Inferior parietal cortex (tissue), 1 donor: ENCODE measurements around the gene HELZ2.

Experiments
- DNase-seq: peaks from one replicate; pipeline ENCODE4 v3.0.0-alpha.2; 2016; ENCODE audit errors: extremely low spot score

Gene HELZ2

DNA sequence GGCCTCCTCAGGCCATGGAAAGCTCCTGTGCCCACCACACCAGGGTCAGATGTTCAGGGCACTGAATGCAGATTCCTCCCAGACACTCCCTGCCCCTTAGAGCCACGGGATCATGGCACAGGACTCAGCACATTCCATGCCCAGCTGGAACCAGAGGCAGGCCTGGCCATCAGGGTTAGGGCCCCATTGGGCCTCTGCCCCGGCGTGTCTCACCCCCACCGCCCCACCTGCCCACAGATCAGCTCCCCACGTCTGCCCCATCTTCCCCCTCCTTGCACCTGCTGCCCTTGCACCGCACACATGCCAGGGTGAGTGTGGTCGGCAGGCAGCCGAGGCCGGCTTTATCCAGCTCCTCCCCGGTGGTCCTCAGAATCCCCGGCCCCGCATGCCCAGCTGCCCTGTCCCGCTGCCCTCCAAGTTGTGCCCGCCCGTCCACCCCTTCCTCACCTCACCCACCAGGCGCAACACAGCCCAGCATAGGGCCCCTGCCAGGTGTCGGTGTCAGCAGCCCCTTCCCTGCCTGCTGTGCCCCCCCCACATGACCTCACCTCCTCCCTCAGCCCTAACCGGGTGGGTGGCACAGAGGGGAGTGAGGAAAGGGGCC is 24.3 kb downstream of the HELZ2 start:
- DNase-seq, result no peak

DNA sequence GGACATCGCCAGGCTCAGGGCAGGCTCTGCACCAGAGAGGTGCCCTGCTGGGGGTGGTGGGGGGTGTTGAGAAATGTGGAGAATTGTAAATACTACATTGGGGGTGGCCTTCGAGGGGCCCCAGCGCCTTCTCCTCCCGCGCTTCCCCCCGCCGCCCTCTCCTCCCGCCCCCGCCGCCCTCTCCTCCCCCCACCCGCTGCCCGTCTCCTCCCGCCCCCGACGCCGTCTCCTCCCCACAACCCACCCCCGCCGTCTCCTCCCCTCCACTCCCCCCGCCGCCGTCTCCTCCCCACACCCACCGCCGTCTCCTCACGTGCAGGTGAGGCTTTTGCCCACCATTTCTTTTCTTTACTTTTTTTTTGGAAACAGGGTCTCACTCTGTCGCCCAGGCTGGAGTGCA is 25.0 kb downstream of the HELZ2 start:
- DNase-seq, result no peak

GRCh38 chr20:63548542-63548941 is 25.5 kb downstream of the HELZ2 start:
- no peak for DNase-seq

DNA sequence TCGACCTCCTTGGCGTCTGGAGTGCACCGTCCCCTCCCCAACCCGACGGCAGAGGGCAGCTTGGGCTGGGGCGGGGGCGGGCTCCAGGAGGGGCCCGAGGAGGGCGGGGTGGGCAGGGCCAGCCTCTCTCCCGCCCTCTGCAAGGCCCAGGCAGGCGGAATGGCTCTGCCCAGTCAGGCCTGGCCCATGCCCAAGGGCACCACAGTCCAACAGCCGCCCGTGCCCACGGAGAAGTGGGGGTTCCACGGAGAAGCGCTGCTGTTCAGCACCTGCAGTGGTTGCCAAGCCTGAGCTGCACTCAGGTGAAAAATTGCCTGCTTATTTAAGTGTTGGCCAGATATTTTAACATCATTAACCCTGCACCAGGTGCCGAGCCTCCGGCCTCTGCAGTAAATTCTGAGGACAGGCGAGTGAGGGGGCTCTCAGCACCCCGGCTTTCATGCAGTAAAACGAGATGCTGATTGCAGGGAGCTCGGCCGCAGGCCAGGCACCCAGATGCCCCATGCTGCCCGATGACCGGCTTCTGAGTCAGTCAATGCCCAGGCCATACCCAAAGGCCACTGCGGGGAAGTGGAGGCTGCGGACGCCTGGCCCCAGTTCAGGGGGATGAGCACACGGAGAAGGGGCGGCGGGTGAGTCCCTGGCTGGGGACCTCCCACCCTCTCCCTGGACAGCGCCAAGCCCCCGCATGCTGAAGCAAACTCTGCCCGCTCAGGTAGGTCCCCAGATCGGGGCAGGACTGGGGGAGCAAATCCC is 26.1 kb downstream of the HELZ2 start, which contains the start of gene SRMS:
Gene SRMS (minus strand): TSS at position 25 of the 756 bp plus-strand sequence. CDS start 286 bp downstream, outside the sequence.
- no peak for DNase-seq

DNA sequence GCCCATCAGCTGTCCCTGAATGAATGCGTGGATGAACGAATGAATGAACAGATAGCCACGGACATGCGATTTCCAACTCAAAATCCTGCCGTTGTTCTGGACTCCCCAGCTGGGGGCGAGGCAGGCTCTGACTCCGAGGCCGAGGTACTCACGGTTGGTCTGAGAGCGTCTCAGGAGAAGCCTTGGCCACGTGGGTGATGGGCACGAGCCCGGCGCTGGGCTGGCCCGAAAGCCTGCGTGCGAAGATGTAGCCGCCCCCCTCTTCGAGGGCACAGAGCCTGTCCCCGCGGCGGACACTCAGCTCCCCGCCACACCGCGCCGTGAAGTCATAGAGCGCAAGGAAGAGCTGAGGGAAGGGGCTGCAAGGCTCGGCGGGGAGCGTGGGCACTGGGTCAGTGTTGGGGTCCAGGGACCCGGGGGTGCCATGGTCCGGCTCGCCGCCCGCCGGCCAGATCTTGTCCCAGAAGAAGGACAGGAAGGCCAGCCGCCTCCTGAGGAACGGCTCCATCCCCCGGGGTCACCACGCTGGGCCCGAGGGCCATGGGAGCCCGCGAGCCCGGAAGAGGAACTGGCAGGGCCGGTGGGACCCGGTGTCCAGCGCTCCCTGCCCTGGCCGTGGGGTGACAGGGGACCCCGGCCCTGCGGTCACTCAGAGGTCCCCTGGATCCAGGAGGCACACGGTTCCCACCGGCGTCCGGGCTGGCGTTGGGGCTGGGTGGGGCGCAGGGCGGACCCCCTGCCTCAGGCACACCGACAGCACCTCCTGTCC is 26.9 kb downstream of the HELZ2 start:
- no peak for DNase-seq

DNA sequence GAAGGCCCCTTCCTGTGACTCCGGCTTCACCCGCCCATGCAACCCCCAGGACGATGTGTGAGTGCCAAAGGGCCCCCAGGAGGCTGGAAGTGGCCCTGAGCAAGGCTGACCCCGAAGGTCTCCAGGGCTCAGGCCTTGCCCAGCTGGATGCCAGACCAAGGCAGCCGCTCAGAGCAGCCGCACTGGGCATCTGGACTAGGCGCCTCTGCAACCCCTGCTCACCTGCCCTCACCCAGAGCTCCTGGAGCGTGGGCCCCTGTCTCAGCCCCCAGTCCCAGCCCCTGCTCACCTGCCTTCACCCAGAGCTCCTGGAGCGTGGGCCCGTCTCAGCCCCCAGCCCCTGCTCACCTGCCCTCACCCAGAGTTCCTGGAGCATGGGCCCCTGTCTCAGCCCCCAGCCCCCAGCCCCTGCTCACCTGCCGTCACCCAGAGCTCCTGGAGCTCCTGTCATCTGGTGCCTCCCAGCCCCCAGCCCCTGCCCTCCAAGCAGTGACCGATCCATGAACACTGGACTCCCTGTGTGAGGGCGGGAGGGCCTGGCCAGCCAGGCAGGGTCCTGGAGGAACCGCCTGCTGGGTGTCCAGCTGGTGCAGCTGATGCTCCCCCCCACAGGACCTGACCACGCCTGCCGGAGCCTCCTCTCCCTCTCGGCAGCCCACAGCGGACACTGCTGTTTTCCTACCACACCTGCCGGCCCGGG is 27.6 kb downstream of the HELZ2 start:
- no peak for DNase-seq

GRCh38 chr20:63545814-63546213 is 28.2 kb downstream of the HELZ2 start:
- DNase-seq, result no peak

GRCh38 chr20:63544958-63545516 is 29.0 kb downstream of the HELZ2 start:
- DNase-seq, result no peak

DNA sequence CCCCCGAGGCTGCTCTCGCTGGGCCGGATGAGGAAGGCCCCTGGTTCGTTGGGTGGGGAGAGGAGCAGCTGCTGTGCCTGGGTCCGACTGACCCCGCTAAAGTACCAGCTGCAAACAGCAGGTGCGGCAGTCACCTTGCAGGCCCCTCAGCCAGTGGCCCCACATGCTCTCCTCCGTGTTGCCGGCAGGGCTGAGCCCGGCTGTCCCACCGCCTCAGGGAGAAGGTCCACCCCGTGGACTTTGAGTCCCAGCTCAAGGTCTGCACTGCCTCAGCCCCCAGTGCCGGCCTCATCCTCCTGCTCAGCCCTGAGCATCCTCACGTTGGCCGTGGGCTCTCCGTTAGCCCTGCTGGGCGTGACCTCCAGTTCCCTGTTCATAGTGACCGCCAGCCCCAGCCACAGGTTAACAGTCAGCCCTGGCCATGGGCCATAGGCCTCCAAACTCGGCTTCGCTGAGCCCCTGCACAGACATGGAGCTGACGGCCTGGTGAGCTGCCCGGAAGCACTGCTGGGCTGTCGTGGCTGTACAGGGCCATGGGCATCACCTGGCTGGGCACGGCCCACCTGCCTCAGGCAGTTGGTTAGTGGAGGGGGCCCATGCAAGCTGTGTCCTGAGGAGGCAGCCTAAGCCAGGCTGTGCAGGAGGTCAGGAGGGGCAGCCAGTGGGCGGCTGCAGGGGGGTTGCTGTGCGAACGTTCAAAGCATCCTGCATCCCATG is 29.6 kb downstream of the HELZ2 start:
- DNase-seq, result no peak

DNA sequence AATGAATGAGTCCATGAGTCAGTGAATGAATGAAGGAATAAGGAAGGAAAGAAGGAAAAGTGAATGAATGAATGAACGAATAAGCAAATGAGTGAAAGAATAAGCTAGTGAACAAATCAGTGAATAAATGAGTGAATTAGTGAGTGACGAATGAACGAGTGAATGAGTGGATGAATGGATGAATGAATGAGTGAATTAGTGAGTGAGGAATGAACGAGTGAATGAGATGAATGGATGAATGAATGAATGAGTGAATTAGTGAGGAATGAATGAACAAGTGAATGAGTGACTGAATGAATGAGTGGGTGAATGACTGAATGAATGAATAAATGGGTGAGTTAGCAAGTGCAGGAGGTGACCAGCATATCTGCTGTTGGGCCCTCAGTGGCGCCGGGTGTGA is 30.3 kb downstream of the HELZ2 start:
- DNase-seq, result no peak

DNA sequence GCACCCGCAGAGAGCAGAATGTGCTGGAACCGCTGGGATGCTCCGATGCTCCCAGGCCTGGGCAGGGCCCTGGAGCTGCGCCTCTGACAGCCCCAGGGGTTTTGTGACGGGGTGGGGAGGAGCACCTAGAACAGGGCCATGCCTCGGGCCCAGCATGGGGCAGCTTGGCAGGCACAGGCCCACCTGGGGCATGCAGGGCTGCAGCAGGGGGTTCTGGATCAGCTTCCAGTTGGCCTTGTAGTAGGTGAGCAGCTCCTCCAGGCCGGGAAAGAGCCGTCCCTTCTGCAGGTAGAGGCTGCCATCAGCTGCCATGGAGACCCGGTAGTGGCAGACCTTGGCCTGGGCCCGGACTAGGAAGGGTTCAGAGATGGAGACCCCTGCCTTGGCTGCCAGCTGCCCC is 30.9 kb downstream of the HELZ2 start:
- no peak for DNase-seq

- no peak for DNase-seq
Observed at GRCh38 chr20:63542696-63543095, 31.3 kb downstream of the HELZ2 start.

DNA sequence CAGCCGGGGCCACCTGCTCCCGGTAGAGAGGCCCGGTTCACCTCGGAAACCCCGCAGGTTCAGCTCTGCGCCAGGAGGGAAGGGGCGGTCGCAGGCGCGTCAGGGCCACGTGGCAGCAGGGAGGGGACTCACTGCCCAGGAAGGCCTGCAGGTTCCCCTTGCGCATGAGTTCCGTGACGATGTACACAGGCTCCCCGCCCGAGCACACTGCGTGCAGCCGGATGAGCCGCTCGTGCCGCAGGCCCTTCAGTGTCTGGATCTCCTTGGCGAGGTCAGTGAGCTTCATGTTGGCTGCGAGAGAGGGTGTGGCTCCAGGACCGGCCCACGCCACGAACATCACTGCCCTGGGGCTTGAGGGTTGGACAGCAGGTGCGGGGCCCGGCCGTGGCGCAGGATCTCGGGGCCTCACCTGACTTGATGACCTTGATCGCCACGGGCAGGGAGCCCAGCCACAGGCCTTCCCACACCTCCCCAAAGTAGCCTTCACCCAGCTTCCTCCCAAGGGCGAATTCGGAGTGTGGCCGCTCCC is 31.9 kb downstream of the HELZ2 start:
- no peak for DNase-seq

DNA sequence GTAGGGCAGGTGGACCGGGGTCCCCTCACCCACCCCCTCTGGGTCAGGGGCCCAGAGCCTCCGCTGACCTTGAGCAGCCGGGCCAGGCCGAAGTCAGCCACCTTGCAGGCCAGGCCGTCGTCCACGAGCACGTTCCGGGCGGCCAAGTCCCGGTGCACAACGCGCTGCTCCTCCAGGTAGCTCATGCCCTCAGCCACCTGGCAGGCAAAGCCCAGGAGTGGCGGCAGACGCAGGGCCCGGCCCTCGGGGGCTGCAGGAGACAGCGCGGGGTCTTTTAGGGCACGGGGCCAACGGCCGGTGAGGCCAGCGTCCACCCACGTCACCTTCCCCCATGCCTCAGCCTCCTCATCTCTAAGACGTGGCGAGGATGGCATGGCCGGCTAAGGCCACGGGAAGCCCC is 32.7 kb downstream of the HELZ2 start:
- no peak for DNase-seq

- DNase-seq, result no peak
Observed at GRCh38 chr20:63540417-63541186, 33.4 kb downstream of the HELZ2 start.

GRCh38 chr20:63539441-63540370 is 34.3 kb downstream of the HELZ2 start:
- no peak for DNase-seq

- DNase-seq, result no peak
Observed at GRCh38 chr20:63539092-63539430, 35.0 kb downstream of the HELZ2 start.

DNA sequence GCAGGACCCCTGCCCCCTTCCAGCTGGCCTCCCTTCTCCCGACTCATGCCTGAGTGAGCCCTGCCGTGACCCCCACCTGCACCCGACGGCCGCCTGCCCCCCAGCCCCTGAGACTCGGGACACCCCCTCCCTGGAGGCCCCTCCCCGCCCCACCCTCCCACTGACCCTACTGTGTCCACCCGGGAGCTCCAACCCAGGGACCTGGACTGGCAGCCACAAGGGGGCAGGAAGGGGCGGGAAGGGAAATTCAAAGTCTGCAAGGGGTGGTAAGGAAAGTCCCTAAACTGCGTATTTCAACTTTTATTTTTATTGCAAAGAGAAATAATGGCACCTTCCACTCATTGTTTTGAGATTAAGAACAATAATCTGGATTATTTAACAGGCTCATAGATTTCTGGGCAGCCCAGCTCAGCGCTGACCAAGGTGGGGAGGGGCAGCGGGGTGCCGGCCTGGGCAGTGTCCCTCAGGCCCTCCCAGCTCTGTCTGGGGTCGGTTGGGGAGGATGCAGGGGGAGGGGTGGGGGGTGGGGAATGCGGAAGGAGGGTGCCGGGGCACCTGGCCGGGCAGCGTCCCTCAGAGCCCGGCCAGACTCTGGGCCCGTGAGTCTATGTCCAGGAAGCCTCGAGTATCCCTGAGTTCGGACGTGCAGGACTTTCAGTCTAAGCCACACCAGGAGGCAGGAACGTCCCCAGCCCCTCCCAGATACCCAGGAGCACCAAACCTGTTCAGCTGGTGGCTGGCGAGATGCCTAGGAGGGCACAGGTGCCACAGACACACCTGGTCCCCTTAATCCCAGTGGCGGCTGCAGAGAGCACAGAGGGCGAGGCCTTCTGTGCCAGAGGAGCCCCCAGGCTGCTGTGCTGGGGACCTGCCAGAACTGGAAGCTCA is 35.6 kb downstream of the HELZ2 start:
- no peak for DNase-seq
